Ectodermal cell (in vitro differentiated cells): ENCODE results near the gene BIVM. TPM values are rescaled to one million over a fixed set of nuclear protein-coding genes. Genes with fewer than 3 reads are reported as not detected.
A peak's percentile ranks its signal among the peaks of the same experiment; 100 is the strongest.

Experiments
- H3K27ac ChIP-seq: 2 replicates; pipeline ENCODE4 v1.7.0; 2013; ENCODE audit warnings: mild to moderate bottlenecking, low read depth, low read length; ENCODE audit not compliant: insufficient read depth, poor library complexity, severe bottlenecking
- H3K27me3 ChIP-seq: 2 replicates; pipeline ENCODE4 v1.7.0; 2013; ENCODE audit warnings: mild to moderate bottlenecking, low read length; ENCODE audit not compliant: insufficient read depth, control insufficient read depth, poor library complexity, severe bottlenecking
- H3K36me3 ChIP-seq: one replicate; pipeline ENCODE4 v1.7.0; 2013; ENCODE audit warnings: low read length; ENCODE audit not compliant: control insufficient read depth, insufficient read depth
- H3K4me1 ChIP-seq: one replicate; pipeline ENCODE4 v1.7.0; 2013; ENCODE audit warnings: low read length; ENCODE audit not compliant: control insufficient read depth, insufficient read depth
- H3K4me3 ChIP-seq: 2 replicates; pipeline ENCODE4 v1.7.0; 2013; ENCODE audit warnings: low read depth, low read length, control low read depth; ENCODE audit not compliant: insufficient read depth
- H3K9me3 ChIP-seq: 2 replicates; pipeline ENCODE4 v1.7.0; 2013; ENCODE audit warnings: mild to moderate bottlenecking, low read length, moderate library complexity; ENCODE audit not compliant: control insufficient read depth
- WGBS, 2 experiments: methylation state at CpG; one replicate each; pipeline ENCODE4 v1.1.7; 2013; ENCODE audit warnings: missing lambda C conversion rate in 2 of 2; 5-methylcytosine and 5-hydroxymethylcytosine counted together
- polyA plus RNA-seq, 4 experiments: library from polyadenylated mRNA; stranded (reverse); fragments of 50-300 nt; gene quantifications; one replicate each; pipeline ENCODE4 v1.2.3, GENCODE V29; 2013

BIVM gene, protein sequence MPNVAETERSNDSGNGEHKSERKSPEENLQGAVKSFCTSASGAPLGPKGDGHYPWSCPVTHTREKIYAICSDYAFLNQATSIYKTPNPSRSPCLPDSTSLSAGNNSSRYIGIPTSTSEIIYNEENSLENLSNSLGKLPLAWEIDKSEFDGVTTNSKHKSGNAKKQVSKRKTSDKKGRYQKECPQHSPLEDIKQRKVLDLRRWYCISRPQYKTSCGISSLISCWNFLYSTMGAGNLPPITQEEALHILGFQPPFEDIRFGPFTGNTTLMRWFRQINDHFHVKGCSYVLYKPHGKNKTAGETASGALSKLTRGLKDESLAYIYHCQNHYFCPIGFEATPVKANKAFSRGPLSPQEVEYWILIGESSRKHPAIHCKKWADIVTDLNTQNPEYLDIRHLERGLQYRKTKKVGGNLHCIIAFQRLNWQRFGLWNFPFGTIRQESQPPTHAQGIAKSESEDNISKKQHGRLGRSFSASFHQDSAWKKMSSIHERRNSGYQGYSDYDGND
- polyA plus RNA-seq (2013, experiment 1 of 4) = 17.2 TPM
- polyA plus RNA-seq (2013, experiment 2 of 4) = 11.5 TPM
- 11.4 TPM for polyA plus RNA-seq (2013, experiment 3 of 4)
- 11.2 TPM for polyA plus RNA-seq (2013, experiment 4 of 4)

DNA sequence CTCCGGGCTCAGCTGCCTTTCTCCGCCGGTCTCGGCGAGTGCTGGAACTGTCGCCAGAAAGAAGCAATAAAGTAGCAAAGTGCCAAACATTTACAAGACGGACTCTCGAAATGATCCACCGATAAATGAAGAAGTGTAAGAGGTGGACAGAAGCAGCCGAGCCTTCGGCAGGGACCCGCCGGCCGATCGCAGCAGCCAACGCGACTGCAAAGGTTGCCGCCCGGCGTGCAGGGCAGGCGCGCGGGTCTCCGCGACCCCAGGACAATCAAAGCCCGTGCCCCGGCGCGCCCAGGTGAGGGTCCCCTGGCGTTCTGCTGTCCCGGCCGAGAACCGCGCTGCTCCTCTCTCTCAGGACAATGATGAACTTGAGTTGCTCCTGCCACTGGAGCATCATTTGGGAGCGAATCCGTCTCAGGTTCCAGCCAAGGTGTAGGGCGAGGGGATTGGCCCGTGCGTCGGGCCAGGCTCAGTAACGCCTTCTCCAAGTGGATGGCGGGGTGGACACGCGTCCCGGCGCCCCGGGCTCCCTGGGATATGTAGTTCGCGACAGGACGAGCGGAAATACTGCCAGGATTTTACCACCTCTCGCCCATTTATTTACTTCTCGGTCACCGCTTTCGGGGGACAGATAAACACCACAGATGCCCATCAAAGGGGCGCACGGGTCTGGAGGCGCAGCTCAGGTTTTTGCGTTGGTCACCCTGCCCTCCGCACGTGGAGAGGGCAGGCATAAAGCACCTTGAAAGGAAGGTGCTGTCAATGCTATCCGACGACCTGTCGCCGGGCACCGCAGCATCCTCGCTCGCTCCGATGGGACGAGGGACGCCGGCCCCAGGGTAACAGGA lies at the start of gene BIVM, which contains the start of gene POGLUT2:
TSS of gene BIVM (plus strand) at position 539 of the 845 bp plus-strand sequence. CDS start 8,149 bp downstream, outside the sequence.
TSS of gene POGLUT2 (minus strand) at position 396 of the 845 bp plus-strand sequence. CDS start at position 90, 306 bp downstream.
- WGBS, 2 experiments = 0% methylated on average over 72 of the region's 72 CpGs
- peak within 1 kb of the TSS; percentile 72 for H3K4me3 ChIP-seq
- peaks cover 37% of the 10 kb centered on the region for H3K27me3 ChIP-seq
- no peak within 1 kb of the TSS for H3K27ac ChIP-seq
- H3K9me3 ChIP-seq = no peaks in the 10 kb centered on the region
- H3K4me1 ChIP-seq = no peaks in the 10 kb centered on the region
- H3K36me3 ChIP-seq = no peaks in the 10 kb centered on the region

DNA sequence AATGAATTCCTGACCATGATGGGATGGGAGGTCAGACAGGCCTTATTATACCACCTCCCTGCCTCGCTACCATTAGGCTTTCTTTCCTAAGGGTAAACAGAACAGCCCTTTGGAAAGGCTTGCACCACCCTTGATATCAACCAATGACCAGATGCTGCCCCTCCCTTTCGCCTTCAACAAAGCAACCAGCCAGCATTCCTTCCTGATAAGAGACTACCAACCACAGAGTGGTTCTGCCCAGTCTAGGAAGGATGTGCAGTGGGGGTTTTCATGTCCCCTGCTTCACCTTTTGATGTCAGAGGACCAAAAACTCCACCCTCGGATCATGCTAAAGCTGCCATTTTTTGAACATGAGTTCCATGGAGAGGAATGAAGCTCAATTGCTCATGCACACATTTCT lies 47.0 kb upstream of the BIVM start:
- H3K27me3 ChIP-seq = no peaks in the 10 kb centered on the region
- H3K4me1 ChIP-seq = no peaks in the 10 kb centered on the region
- no peaks in the 10 kb centered on the region for H3K9me3 ChIP-seq
- no peaks in the 10 kb centered on the region for H3K36me3 ChIP-seq
- WGBS, 2 experiments = 88 to 91% methylated on average over 3 of the region's 3 CpGs
- H3K27ac ChIP-seq = no peak overlapping the region
- H3K4me3 ChIP-seq = no peak overlapping the region

DNA sequence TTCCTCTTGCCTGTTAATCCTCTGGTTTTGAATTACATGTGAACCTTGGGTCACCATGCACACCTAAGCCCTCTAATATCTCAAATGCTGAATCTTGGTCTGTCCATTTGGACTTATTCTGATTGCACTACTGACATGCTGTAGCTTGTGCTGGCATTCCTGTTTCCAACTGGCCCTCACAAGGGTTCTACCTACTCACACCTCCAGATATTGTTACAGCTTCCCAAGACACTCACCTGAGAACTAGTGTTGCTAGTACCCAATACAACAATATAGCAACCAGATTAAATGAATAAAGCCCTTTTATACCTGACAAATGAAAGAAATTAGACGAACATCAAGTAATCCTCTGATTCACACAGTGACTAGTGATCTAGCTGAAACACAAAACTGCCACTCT lies 41.9 kb upstream of the BIVM start:
- Histone ChIP-seq H3K36me3 (no peaks in the 10 kb centered on the region), H3K9me3 (no peaks in the 10 kb centered on the region), H3K4me1 (no peaks in the 10 kb centered on the region), H3K4me3 (no peak overlapping the region), H3K27me3 (no peaks in the 10 kb centered on the region), H3K27ac (no peak overlapping the region)
- WGBS, 2 experiments = 92 to 100% methylated on average over 1 of the region's 1 CpG

DNA sequence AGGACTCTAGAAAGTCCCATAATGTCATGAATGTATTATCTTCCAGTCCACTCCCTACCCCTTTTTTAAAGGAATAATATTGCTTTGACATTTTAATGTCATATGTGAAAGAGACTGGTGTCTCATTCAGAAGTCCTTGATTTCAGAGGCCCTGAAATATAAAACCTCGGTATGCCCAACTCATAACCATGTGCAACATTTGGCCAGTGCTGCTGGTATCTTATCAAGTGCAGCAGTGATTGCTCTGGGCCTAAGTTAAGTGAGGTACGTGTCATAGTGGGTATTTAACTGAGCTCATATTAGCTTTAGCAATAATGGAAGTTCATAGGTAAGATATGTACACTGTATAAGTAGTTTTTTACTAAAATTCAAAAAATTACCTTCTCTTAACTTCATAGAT lies 40.1 kb upstream of the BIVM start:
- Histone ChIP-seq H3K27ac (no peak overlapping the region), H3K27me3 (no peaks in the 10 kb centered on the region), H3K36me3 (no peaks in the 10 kb centered on the region), H3K4me3 (no peak overlapping the region), H3K4me1 (no peaks in the 10 kb centered on the region), H3K9me3 (no peaks in the 10 kb centered on the region)
- 82 to 89% methylated on average over 2 of the region's 2 CpGs for WGBS, 2 experiments

DNA sequence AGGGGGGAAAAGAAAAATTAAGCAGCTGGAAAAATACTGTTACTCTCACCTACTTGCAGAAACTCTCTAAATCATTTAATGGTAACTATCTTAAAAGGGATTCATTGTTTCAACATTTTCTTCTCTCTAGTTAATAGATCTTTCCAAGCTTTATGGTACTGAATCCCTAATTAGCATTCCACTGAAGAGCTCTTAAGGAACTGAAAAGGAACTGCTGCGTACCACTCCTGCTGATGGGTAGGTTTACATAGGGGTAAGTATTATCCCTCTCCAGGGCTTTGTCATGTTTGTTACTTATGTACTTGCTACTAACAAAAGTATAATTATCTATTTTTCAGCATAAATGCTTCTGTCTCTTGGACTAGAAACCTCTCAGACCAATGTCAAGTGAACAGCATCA lies 37.8 kb upstream of the BIVM start:
- Histone ChIP-seq H3K27me3 (no peaks in the 10 kb centered on the region), H3K36me3 (no peaks in the 10 kb centered on the region), H3K9me3 (no peaks in the 10 kb centered on the region), H3K4me3 (no peak overlapping the region), H3K4me1 (no peaks in the 10 kb centered on the region), H3K27ac (no peak overlapping the region)
- WGBS, 2 experiments = 50% methylated on average over 1 of the region's 1 CpG; no CpG with 5 or more reads in 1 of the 2 experiments

GRCh38 chr13:102763741-102764140 lies 35.2 kb upstream of the BIVM start:
- no peaks in the 10 kb centered on the region for H3K36me3 ChIP-seq
- H3K27ac ChIP-seq = no peak overlapping the region
- no peaks in the 10 kb centered on the region for H3K4me1 ChIP-seq
- WGBS, 2 experiments = 84 to 97% methylated on average over 1 of the region's 1 CpG
- H3K9me3 ChIP-seq = no peaks in the 10 kb centered on the region
- no peaks in the 10 kb centered on the region for H3K27me3 ChIP-seq
- no peak overlapping the region for H3K4me3 ChIP-seq

GRCh38 chr13:102768909-102769308 lies 30.0 kb upstream of the BIVM start:
- 92 to 100% methylated on average over 1 to 2 of the region's 2 CpGs for WGBS, 2 experiments

GRCh38 chr13:102769679-102770078 lies 29.2 kb upstream of the BIVM start:
- no peak overlapping the region for H3K4me3 ChIP-seq
- no peak overlapping the region for H3K27ac ChIP-seq
- no peaks in the 10 kb centered on the region for H3K36me3 ChIP-seq
- H3K4me1 ChIP-seq = no peaks in the 10 kb centered on the region
- H3K9me3 ChIP-seq = no peaks in the 10 kb centered on the region
- H3K27me3 ChIP-seq = peaks cover 10% of the 10 kb centered on the region
- 83 to 84% methylated on average over 3 of the region's 4 CpGs for WGBS, 2 experiments

More at GRCh38 chr13:102768909-102769308, 30.0 kb upstream of the BIVM start:
- H3K27ac ChIP-seq = no peak overlapping the region
- H3K4me3 ChIP-seq = no peak overlapping the region
- H3K9me3 ChIP-seq = no peaks in the 10 kb centered on the region
- H3K36me3 ChIP-seq = no peaks in the 10 kb centered on the region
- no peaks in the 10 kb centered on the region for H3K4me1 ChIP-seq
- peaks cover 8% of the 10 kb centered on the region for H3K27me3 ChIP-seq

GRCh38 chr13:102770435-102770834 lies 28.5 kb upstream of the BIVM start:
- Histone ChIP-seq H3K9me3 (no peaks in the 10 kb centered on the region), H3K4me1 (no peaks in the 10 kb centered on the region), H3K4me3 (no peak overlapping the region), H3K27ac (no peak overlapping the region), H3K36me3 (no peaks in the 10 kb centered on the region), H3K27me3 (peaks cover 10% of the 10 kb centered on the region)
- WGBS, 2 experiments = 92 to 93% methylated on average over 2 of the region's 2 CpGs
